HCT116 (cell line): ENCODE measurements around the gene GNG4. TPM values are rescaled to one million over a fixed set of nuclear protein-coding genes. Genes with fewer than 3 reads are reported as not detected.

Source experiments
- ATAC-seq: fragments of 200-7000 bp; cut with Tn5 transposase; 2 replicates; pipeline ENCODE4 v1.9.1; 2020; ENCODE audit warnings: mild to moderate bottlenecking, moderate library complexity
- BruUV-seq: library from RNA; stranded (reverse); fragments of 400-500 nt; replicated peaks from 2 replicates; lab custom pipeline; 2021; lab: Mats Ljungman, UMichigan
- CTCF ChIA-PET: fragments of 300-600 bp; sonication (Branson Sonifier 250); formaldehyde crosslinking; loops from one replicate; lab custom pipeline; 2021; ENCODE audit warnings: antibody characterized with exemption; lab: Charles Lee
- POLR2A ChIA-PET: fragments of 300-600, 350-600 bp; sonication (Branson Sonifier 250); formaldehyde crosslinking; loops from one replicate; lab custom pipeline; 2021; ENCODE audit warnings: antibody characterized with exemption; lab: Charles Lee
- RAD21 ChIA-PET, 2 experiments: fragments of 300-600 bp; sonication (Branson Sonifier 250); formaldehyde crosslinking; loops; one replicate each; lab custom pipeline; 2023; ENCODE audit warnings: low total read pairs in 2 of 2; ENCODE audit not compliant: uncharacterized antibody in 2 of 2, unreplicated experiment in 2 of 2, low non-redundant PET in 1 of 2; lab: Charles Lee
- DNase-seq: peaks from one replicate; pipeline ENCODE4 v3.0.0-alpha.2; 2010; ENCODE audit warnings: low read depth, low spot score
- H2AFZ ChIP-seq: fragments of 200-600 bp; shearing (Covaris generic), sonication (generic); 2 replicates; pipeline ENCODE4 v1.6.1; 2017; ENCODE audit warnings: low read depth, mixed run types, mixed read lengths, antibody characterized with exemption, low read length; ENCODE audit not compliant: poor library complexity, severe bottlenecking
- H3K27ac ChIP-seq: 2 replicates; pipeline ENCODE4 v1.5.1; 2012; ENCODE audit warnings: low read depth, low read length
- H3K27me3 ChIP-seq: fragments of 200-600 bp; sonication (generic); 2 replicates; pipeline ENCODE4 v1.6.1; 2016; ENCODE audit warnings: mixed run types, low read length, mixed read lengths; ENCODE audit not compliant: insufficient read depth
- H3K36me3 ChIP-seq, 2 experiments: fragments of 200-500 bp in 1 of 2; fragments of 200-600 bp in 1 of 2; sonication (Bioruptor generic) in 1 of 2; sonication (generic) in 1 of 2; 2 replicates each; pipeline versions ENCODE4 v1.5.1 to v1.6.1; 2014 to 2016; ENCODE audit warnings: low read length in 2 of 2, inconsistent platforms in 1 of 2, mixed read lengths in 1 of 2, mixed run types in 1 of 2; ENCODE audit not compliant: insufficient read depth in 2 of 2, control insufficient read depth in 1 of 2
- H3K4me1 ChIP-seq, 2 experiments: fragments of 200-600 bp in 1 of 2; sonication (generic) in 1 of 2; 2 replicates each; pipeline versions ENCODE4 v1.5.1 to v1.6.1; 2012 to 2017; ENCODE audit warnings: low read length in 2 of 2, inconsistent platforms in 1 of 2, mild to moderate bottlenecking in 1 of 2, mixed read lengths in 1 of 2, mixed run types in 1 of 2, moderate library complexity in 1 of 2; ENCODE audit not compliant: insufficient read depth in 2 of 2, control insufficient read depth in 1 of 2
- H3K4me2 ChIP-seq: fragments of 200-600 bp; sonication (generic); 2 replicates; pipeline ENCODE4 v1.6.1; 2017; ENCODE audit warnings: mixed run types, low read length, mixed read lengths
- H3K4me3 ChIP-seq, 2 experiments: fragments of 200-600 bp in 1 of 2; sonication (generic) in 1 of 2; replicated peaks in 1 of 2; 2 replicates each; pipeline ENCODE4 v1.5.1; 2011 to 2016; ENCODE audit warnings: low read length in 2 of 2, control low read depth in 1 of 2, low read depth in 1 of 2, mild to moderate bottlenecking in 1 of 2, mixed read lengths in 1 of 2, mixed run types in 1 of 2
- H3K79me2 ChIP-seq: fragments of 200-600 bp; sonication (generic); 2 replicates; pipeline ENCODE4 v1.6.1; 2017; ENCODE audit warnings: mild to moderate bottlenecking, mixed run types, low read length, moderate library complexity, mixed read lengths; ENCODE audit not compliant: insufficient read depth
- H3K9ac ChIP-seq: fragments of 200-600 bp; sonication (generic); 2 replicates; pipeline ENCODE4 v1.6.1; 2016; ENCODE audit warnings: low read length, mixed read lengths
- H3K9me2 ChIP-seq: fragments of 200-600 bp; sonication (generic), shearing (Covaris generic); 2 replicates; pipeline ENCODE4 v1.6.1; 2017; ENCODE audit warnings: mixed run types, mild to moderate bottlenecking, moderate library complexity; ENCODE audit not compliant: insufficient read depth
- H3K9me3 ChIP-seq, 2 experiments: fragments of 200-500 bp in 1 of 2; fragments of 200-600 bp in 1 of 2; sonication (Bioruptor generic) in 1 of 2; sonication (generic) in 1 of 2; 2 replicates each; pipeline ENCODE4 v1.6.1; 2014 to 2017; ENCODE audit warnings: low read length in 2 of 2, mixed read lengths in 2 of 2, inconsistent platforms in 1 of 2, low read depth in 1 of 2, mild to moderate bottlenecking in 1 of 2, mixed run types in 1 of 2, moderate library complexity in 1 of 2; ENCODE audit not compliant: control insufficient read depth in 1 of 2, insufficient read depth in 1 of 2
- H4K20me1 ChIP-seq: fragments of 200-600 bp; sonication (generic), shearing (Covaris generic); 2 replicates; pipeline ENCODE4 v1.6.1; 2017; ENCODE audit warnings: mixed run types, mild to moderate bottlenecking, moderate library complexity; ENCODE audit not compliant: insufficient read depth
- ATF3 ChIP-seq: IDR thresholded peaks from 2 replicates; pipeline ENCODE4 v1.6.1; 2012
- CEBPB ChIP-seq: IDR thresholded peaks from 2 replicates; pipeline ENCODE4 v1.6.1; 2012; ENCODE audit warnings: low read depth
- CTCF ChIP-seq, 3 experiments: fragments of 200-600 bp in 1 of 3; sonication (generic) in 1 of 3; IDR thresholded peaks in 2 of 3; conservative IDR thresholded peaks in 1 of 3; 2 replicates each; pipeline ENCODE4 v1.5.1; 2012 to 2017; ENCODE audit warnings: low read depth in 2 of 3, low read length in 2 of 3, antibody characterized with exemption in 1 of 3, borderline replicate concordance in 1 of 3, control low read depth in 1 of 3, mild to moderate bottlenecking in 1 of 3, mixed read lengths in 1 of 3, mixed run types in 1 of 3, moderate library complexity in 1 of 3; ENCODE audit not compliant: insufficient read depth in 1 of 3
- EGR1 ChIP-seq: IDR thresholded peaks from 2 replicates; pipeline ENCODE4 v1.6.1; 2012; ENCODE audit warnings: low read depth
- ELF1 ChIP-seq: IDR thresholded peaks from 2 replicates; pipeline ENCODE4 v1.6.1; 2012; ENCODE audit warnings: low read depth, borderline replicate concordance
- EZH2phosphoT487 ChIP-seq: fragments of 200-600 bp; IDR thresholded peaks from 2 replicates; pipeline ENCODE4 v1.6.1; 2018; ENCODE audit warnings: antibody characterized with exemption, borderline replicate concordance
- FOSL1 ChIP-seq: IDR thresholded peaks from 2 replicates; pipeline ENCODE4 v1.6.1; 2012; ENCODE audit warnings: low read depth
- JUND ChIP-seq: IDR thresholded peaks from 2 replicates; pipeline ENCODE4 v1.6.1; 2012
- MAX ChIP-seq: IDR thresholded peaks from 2 replicates; pipeline ENCODE4 v1.6.1; 2012
- RAD21 ChIP-seq: IDR thresholded peaks from 2 replicates; pipeline ENCODE4 v1.6.1; 2012; ENCODE audit warnings: low read depth, mild to moderate bottlenecking
- REST ChIP-seq: IDR thresholded peaks from 2 replicates; pipeline ENCODE4 v1.6.1; 2012; ENCODE audit warnings: low read depth
- SRF ChIP-seq: IDR thresholded peaks from 2 replicates; pipeline ENCODE4 v1.6.1; 2012; ENCODE audit warnings: low read depth
- TCF7L2 ChIP-seq: IDR thresholded peaks from 2 replicates; pipeline ENCODE4 v1.7.0; 2011; ENCODE audit warnings: borderline replicate concordance, inconsistent platforms; ENCODE audit not compliant: insufficient read depth, insufficient read length; ENCODE audit errors: extremely low read depth
- ZFX ChIP-seq: fragments of 450-650 bp; IDR thresholded peaks from 2 replicates; pipeline ENCODE4 v1.6.1; 2017
- intact Hi-C: fragments of 100-400 bp; cut with micrococcal nuclease; formaldehyde crosslinking; loops from 2 replicates; pipeline ENCODE4 v1.10.0; 2022
- total RNA-seq: library from RNA; stranded (reverse); gene quantifications from one replicate; pipeline ENCODE4 v1.2.1, GENCODE V29; 2021; ENCODE audit not compliant: unreplicated experiment

GNG4 gene
- total RNA-seq, 1 experiment from 2014 or later = 10.6 TPM

GRCh38 chr1:235563513-235564061 lies 86.0 kb downstream of the GNG4 start (continued):
- no peak for TF ChIP-seq REST
- TF ChIP-seq CEBPB = no peak
- no peak for TF ChIP-seq MAX
- TF ChIP-seq ATF3 = no peak
- no peak for TF ChIP-seq ELF1
- no peak for TF ChIP-seq EZH2phosphoT487
- no peak for TF ChIP-seq ZFX
- TF ChIP-seq RAD21 = no peak
- TF ChIP-seq JUND = no peak
- TF ChIP-seq, all 23 proteins: peak for 0

GRCh38 chr1:235562589-235562988 lies 87.0 kb downstream of the GNG4 start:
- no peak for DNase-seq
- H3K9me2 ChIP-seq = no peaks in the 10 kb centered on the region
- no peak overlapping the region for H3K4me3 ChIP-seq
- no peak overlapping the region for H3K4me2 ChIP-seq
- no peaks in the 10 kb centered on the region for H3K36me3 ChIP-seq
- ATAC-seq = no peak
- intact Hi-C loops = no loop called here
- ChIA-PET CTCF (no interaction called here), POLR2A (no interaction called here), RAD21 (no interaction called here)
- no peaks in the 10 kb centered on the region for H3K4me1 ChIP-seq
- H3K27ac ChIP-seq = no peak overlapping the region
- no peak overlapping the region for H3K9ac ChIP-seq
- H2AFZ ChIP-seq = no peak overlapping the region
- no peak for TF ChIP-seq CTCF (IDR thresholded peaks at IDR 0.05 in 2 of 3, conservative IDR thresholded peaks at IDR 0.05 in 1 of 3; ENCODE audit: borderline replicate concordance in 1 of 3, insufficient read depth in 1 of 3, low read depth in 2 of 3, low read length in 2 of 3)
- TF ChIP-seq FOSL1 = no peak
- TF ChIP-seq RAD21 = no peak
- no peak for TF ChIP-seq TCF7L2
- no peak for TF ChIP-seq SRF
- TF ChIP-seq EGR1 = no peak
- TF ChIP-seq JUND = no peak
- no TSS peak for BruUV-seq
- H3K27me3 ChIP-seq = no peaks in the 10 kb centered on the region
- H3K9me3 ChIP-seq = no peaks in the 10 kb centered on the region
- no peaks in the 10 kb centered on the region for H4K20me1 ChIP-seq
- H3K79me2 ChIP-seq = no peaks in the 10 kb centered on the region
